SK-N-SH (cell line): ENCODE data around the gene STX3. TPM values are rescaled to one million over a fixed set of nuclear protein-coding genes. Genes with fewer than 3 reads are reported as not detected.

Experiments used
- CTCF ChIA-PET: fragments of 300-600, 350-600 bp; formaldehyde crosslinking; extraction: SDS; loops from one replicate; lab custom pipeline; 2021; lab: Yijun Ruan, JAX
- POLR2A ChIA-PET: fragments of 350-600 bp; sonication (Branson Sonifier 250); formaldehyde crosslinking; extraction: SDS; loops from one replicate; lab custom pipeline; 2020; ENCODE audit warnings: antibody characterized with exemption, inconsistent platforms; lab: Yijun Ruan, JAX
- DNase-seq: peaks from one replicate; pipeline ENCODE4 v3.0.0; 2012
- H2AFZ ChIP-seq: fragments of 200-600 bp; sonication (generic); 2 replicates; pipeline ENCODE4 v1.8.1; 2016; ENCODE audit warnings: antibody characterized with exemption, mild to moderate bottlenecking, low read depth
- H3F3A ChIP-seq: fragments of 200-600 bp; sonication (generic); replicated peaks from 2 replicates; pipeline ENCODE3; 2016; ENCODE audit warnings: antibody characterized with exemption, mild to moderate bottlenecking; ENCODE audit not compliant: insufficient read depth
- H3K27ac ChIP-seq, 2 experiments: fragments of 200-500 bp in 1 of 2; fragments of 200-600 bp in 1 of 2; sonication (Bioruptor generic) in 1 of 2; sonication (generic), shearing (Covaris generic) in 1 of 2; 2 replicates each; pipeline versions ENCODE4 v1.5.1 to v1.6.1; 2014 to 2016; ENCODE audit warnings: low read depth in 2 of 2, inconsistent platforms in 1 of 2, low read length in 1 of 2, mild to moderate bottlenecking in 1 of 2, mixed read lengths in 1 of 2
- H3K27me3 ChIP-seq: fragments of 200-600 bp; sonication (generic), shearing (Covaris generic); 2 replicates; pipeline ENCODE4 v1.6.1; 2016; ENCODE audit warnings: mixed run types; ENCODE audit not compliant: insufficient read depth
- H3K36me3 ChIP-seq, 2 experiments: fragments of 200-500 bp in 1 of 2; fragments of 200-600 bp in 1 of 2; sonication (Bioruptor generic) in 1 of 2; sonication (generic) in 1 of 2; replicated peaks in 1 of 2; 2 replicates each; pipeline versions ENCODE3 to v1.5.1; 2014 to 2016; ENCODE audit warnings: low read length in 1 of 2, mild to moderate bottlenecking in 1 of 2; ENCODE audit not compliant: insufficient read depth in 2 of 2, control insufficient read depth in 1 of 2
- H3K4me1 ChIP-seq, 2 experiments: fragments of 200-500 bp in 1 of 2; fragments of 200-600 bp in 1 of 2; sonication (Bioruptor generic) in 1 of 2; sonication (generic), shearing (Covaris generic) in 1 of 2; 2 replicates each; pipeline versions ENCODE4 v1.5.1 to v1.6.1; 2014 to 2016; ENCODE audit warnings: low read depth in 1 of 2, low read length in 1 of 2, mixed run types in 1 of 2; ENCODE audit not compliant: insufficient read depth in 2 of 2, control insufficient read depth in 1 of 2
- H3K4me2 ChIP-seq: fragments of 200-600 bp; sonication (generic), shearing (Covaris generic); 2 replicates; pipeline ENCODE4 v1.6.1; 2017; ENCODE audit warnings: mixed run types
- H3K4me3 ChIP-seq, 2 experiments: fragments of 200-500 bp in 1 of 2; fragments of 200-600 bp in 1 of 2; sonication (Bioruptor generic) in 1 of 2; sonication (generic), shearing (Covaris generic) in 1 of 2; 2 replicates each; pipeline versions ENCODE4 v1.5.1 to v1.8.1; 2014 to 2016; ENCODE audit warnings: low read depth in 2 of 2, inconsistent platforms in 1 of 2, low read length in 1 of 2, mild to moderate bottlenecking in 1 of 2, mixed read lengths in 1 of 2, moderate library complexity in 1 of 2
- H3K79me2 ChIP-seq: fragments of 200-600 bp; sonication (generic); 2 replicates; pipeline ENCODE4 v1.8.1; 2017; ENCODE audit warnings: mild to moderate bottlenecking; ENCODE audit not compliant: insufficient read depth
- H3K9ac ChIP-seq: fragments of 200-600 bp; sonication (generic); 2 replicates; pipeline ENCODE4 v1.6.1; 2017; ENCODE audit warnings: mixed run types
- H3K9me2 ChIP-seq: fragments of 200-600 bp; sonication (generic); 2 replicates; pipeline ENCODE4 v1.6.1; 2017; ENCODE audit warnings: mixed run types
- H3K9me3 ChIP-seq: fragments of 200-600 bp; sonication (generic); 2 replicates; pipeline ENCODE4 v1.6.1; 2017; ENCODE audit warnings: mixed run types, mild to moderate bottlenecking, moderate library complexity
- H4K20me1 ChIP-seq: fragments of 200-600 bp; sonication (generic); 2 replicates; pipeline ENCODE4 v1.6.1; 2017; ENCODE audit warnings: mild to moderate bottlenecking, mixed run types; ENCODE audit not compliant: insufficient read depth
- CTCF ChIP-seq: fragments of 200-600 bp; sonication (generic); IDR thresholded peaks from 2 replicates; pipeline ENCODE4 v1.6.1; 2017; ENCODE audit warnings: antibody characterized with exemption, mild to moderate bottlenecking, moderate library complexity
- ELF1 ChIP-seq: IDR thresholded peaks from 2 replicates; pipeline ENCODE4 v1.4.0; 2012
- GATA2 ChIP-seq: sonication (generic); formaldehyde crosslinking; IDR thresholded peaks from 2 replicates; pipeline ENCODE4 v1.5.0; 2020; ENCODE audit warnings: mild to moderate bottlenecking, missing genetic modification reagents
- MXI1 ChIP-seq: IDR thresholded peaks from 2 replicates; pipeline ENCODE4 v1.6.1; 2012; ENCODE audit warnings: mild to moderate bottlenecking, low read depth, low read length, improper control_type of control experiment
- NRF1 ChIP-seq: IDR thresholded peaks from 2 replicates; pipeline ENCODE4 v1.6.1; 2012; ENCODE audit warnings: low read depth, mild to moderate bottlenecking, low read length
- RAD21 ChIP-seq: IDR thresholded peaks from 2 replicates; pipeline ENCODE4 v1.6.1; 2012; ENCODE audit warnings: mild to moderate bottlenecking, low read length
- RXRA ChIP-seq: IDR thresholded peaks from 2 replicates; pipeline ENCODE4 v1.4.0; 2012; ENCODE audit warnings: low read depth, mild to moderate bottlenecking, borderline replicate concordance
- SMC3 ChIP-seq: IDR thresholded peaks from 2 replicates; pipeline ENCODE4 v1.6.1; 2012; ENCODE audit warnings: low read depth, low read length, improper control_type of control experiment
- TAF1 ChIP-seq: IDR thresholded peaks from 2 replicates; pipeline ENCODE4 v1.6.1; 2012; ENCODE audit warnings: low read depth, mild to moderate bottlenecking, low read length, moderate library complexity, borderline replicate concordance
- TCF12 ChIP-seq: IDR thresholded peaks from 2 replicates; pipeline ENCODE4 v1.4.0; 2012
- TEAD4 ChIP-seq: IDR thresholded peaks from 2 replicates; pipeline ENCODE4 v1.4.0; 2012; ENCODE audit warnings: mild to moderate bottlenecking, borderline replicate concordance; ENCODE audit not compliant: insufficient read depth
- YY1 ChIP-seq: IDR thresholded peaks from 2 replicates; pipeline ENCODE4 v1.4.0; 2012; ENCODE audit warnings: low read depth, mild to moderate bottlenecking
- WGBS: methylation state at CpG from one replicate; pipeline ENCODE4 v1.1.6; 2017; ENCODE audit warnings: low lambda C conversion rate; 5-methylcytosine and 5-hydroxymethylcytosine counted together
- polyA plus RNA-seq, 3 experiments: library from polyadenylated mRNA; depleted of rRNA; stranded (reverse); fragments of >200 nt; gene quantifications; 2 replicates each; pipeline ENCODE4 v1.2.3, GENCODE V29; 2012
- TF ChIP-seq, protein P1 (sequence below): IDR thresholded peaks from 2 replicates; pipeline ENCODE4 v1.4.0; 2012; ENCODE audit warnings: low read depth
- TF ChIP-seq, protein P2 (sequence below): IDR thresholded peaks from 2 replicates; pipeline ENCODE4 v1.4.0; 2012; ENCODE audit warnings: low read depth, borderline replicate concordance
- TF ChIP-seq, protein P3 (sequence below): IDR thresholded peaks from 2 replicates; pipeline ENCODE4; 2012

STX3 gene
- polyA plus RNA-seq, 1 of the 3 experiments (the other 2 are of a cell fraction) = 21.4 TPM

DNA sequence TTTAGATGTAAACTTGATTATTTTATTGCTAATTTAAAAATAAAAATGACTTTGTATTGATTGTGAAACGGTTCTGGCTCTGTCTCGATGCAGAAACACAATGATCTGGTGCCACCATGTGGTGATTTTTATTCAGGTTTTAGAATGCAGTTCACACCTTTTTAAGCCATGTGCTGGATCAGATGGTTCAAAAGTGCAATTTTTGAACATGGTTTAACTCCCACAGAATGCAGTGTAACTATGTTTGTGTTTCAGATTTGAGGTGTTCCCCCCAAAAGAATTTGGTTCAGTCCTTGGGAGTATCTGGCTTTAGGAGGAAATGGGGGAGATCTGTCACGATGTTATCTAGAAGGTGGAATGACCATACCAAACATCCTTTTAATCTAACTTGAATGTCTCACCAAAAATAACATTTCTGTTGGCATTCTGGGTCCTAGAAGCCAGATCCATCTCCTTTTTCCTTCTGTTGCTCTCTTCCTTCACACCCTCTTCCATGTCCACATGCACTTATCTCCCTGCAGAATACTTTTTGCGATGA, 47.5 kb downstream of the STX3 start:
- no peak overlapping the region for H3K4me2 ChIP-seq
- CTCF ChIA-PET = interaction anchor here (1.0 to 7.2 kb wide), 7 partner anchors 9 to 194 kb away, joined by 3 to 88 read pairs (median 5); partner anchors contain the start of gene STX3
- peaks cover 50 to 59% of the 10 kb centered on the region in 2 experiments for H3K36me3 ChIP-seq
- TF ChIP-seq, protein P1, sequence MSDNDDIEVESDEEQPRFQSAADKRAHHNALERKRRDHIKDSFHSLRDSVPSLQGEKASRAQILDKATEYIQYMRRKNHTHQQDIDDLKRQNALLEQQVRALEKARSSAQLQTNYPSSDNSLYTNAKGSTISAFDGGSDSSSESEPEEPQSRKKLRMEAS = peak; percentile 89
- peak; percentile 52 for TF ChIP-seq SMC3
- TF ChIP-seq, protein P2, sequence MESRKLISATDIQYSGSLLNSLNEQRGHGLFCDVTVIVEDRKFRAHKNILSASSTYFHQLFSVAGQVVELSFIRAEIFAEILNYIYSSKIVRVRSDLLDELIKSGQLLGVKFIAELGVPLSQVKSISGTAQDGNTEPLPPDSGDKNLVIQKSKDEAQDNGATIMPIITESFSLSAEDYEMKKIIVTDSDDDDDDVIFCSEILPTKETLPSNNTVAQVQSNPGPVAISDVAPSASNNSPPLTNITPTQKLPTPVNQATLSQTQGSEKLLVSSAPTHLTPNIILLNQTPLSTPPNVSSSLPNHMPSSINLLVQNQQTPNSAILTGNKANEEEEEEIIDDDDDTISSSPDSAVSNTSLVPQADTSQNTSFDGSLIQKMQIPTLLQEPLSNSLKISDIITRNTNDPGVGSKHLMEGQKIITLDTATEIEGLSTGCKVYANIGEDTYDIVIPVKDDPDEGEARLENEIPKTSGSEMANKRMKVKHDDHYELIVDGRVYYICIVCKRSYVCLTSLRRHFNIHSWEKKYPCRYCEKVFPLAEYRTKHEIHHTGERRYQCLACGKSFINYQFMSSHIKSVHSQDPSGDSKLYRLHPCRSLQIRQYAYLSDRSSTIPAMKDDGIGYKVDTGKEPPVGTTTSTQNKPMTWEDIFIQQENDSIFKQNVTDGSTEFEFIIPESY = no peak
- no peak for TF ChIP-seq RXRA
- TF ChIP-seq RAD21 = peak; percentile 85
- TF ChIP-seq CTCF = peak; percentile 81
- TF ChIP-seq TCF12 = no peak
- TF ChIP-seq, all 33 proteins: peak for 4
- no peaks in the 10 kb centered on the region for H4K20me1 ChIP-seq
- 52% methylated on average over 4 of the region's 4 CpGs for WGBS
- H2AFZ ChIP-seq = no peak overlapping the region
- H3K4me1 ChIP-seq = no peaks in the 10 kb centered on the region
- no peak overlapping the region for H3K9ac ChIP-seq
- POLR2A ChIA-PET = no interaction called here
- peaks cover 20% of the 10 kb centered on the region for H3F3A ChIP-seq
- no peaks in the 10 kb centered on the region for H3K9me2 ChIP-seq
- H3K27me3 ChIP-seq = no peaks in the 10 kb centered on the region
- H3K9me3 ChIP-seq = no peaks in the 10 kb centered on the region
- no peak overlapping the region for H3K4me3 ChIP-seq
- H3K79me2 ChIP-seq = no peaks in the 10 kb centered on the region
- peak; percentile 42 for DNase-seq
- H3K27ac ChIP-seq = no peak overlapping the region

GRCh38 chr11:59804061-59804460, 48.9 kb downstream of the STX3 start:
- Histone ChIP-seq H3K9me3 (no peaks in the 10 kb centered on the region), H3K4me1 (no peaks in the 10 kb centered on the region; a peak in 1 of 4 replicates), H3K27me3 (no peaks in the 10 kb centered on the region), H3K4me2 (no peak overlapping the region), H3K27ac (no peak overlapping the region), H2AFZ (no peak overlapping the region), H3K79me2 (peaks cover 8% of the 10 kb centered on the region; the same call in 1 of the 2 replicates), H4K20me1 (no peaks in the 10 kb centered on the region), H3F3A (peaks cover 32% of the 10 kb centered on the region), H3K4me3 (no peak overlapping the region), H3K9me2 (no peaks in the 10 kb centered on the region), H3K9ac (no peak overlapping the region), H3K36me3 (peaks cover 53 to 67% of the 10 kb centered on the region in 2 experiments)
- no peak for TF ChIP-seq ELF1
- TF ChIP-seq NRF1 = no peak
- no peak for TF ChIP-seq GATA2 (CRISPR knock-in tag)
- TF ChIP-seq MXI1 = no peak
- TF ChIP-seq YY1 = no peak
- TF ChIP-seq, protein P3, sequence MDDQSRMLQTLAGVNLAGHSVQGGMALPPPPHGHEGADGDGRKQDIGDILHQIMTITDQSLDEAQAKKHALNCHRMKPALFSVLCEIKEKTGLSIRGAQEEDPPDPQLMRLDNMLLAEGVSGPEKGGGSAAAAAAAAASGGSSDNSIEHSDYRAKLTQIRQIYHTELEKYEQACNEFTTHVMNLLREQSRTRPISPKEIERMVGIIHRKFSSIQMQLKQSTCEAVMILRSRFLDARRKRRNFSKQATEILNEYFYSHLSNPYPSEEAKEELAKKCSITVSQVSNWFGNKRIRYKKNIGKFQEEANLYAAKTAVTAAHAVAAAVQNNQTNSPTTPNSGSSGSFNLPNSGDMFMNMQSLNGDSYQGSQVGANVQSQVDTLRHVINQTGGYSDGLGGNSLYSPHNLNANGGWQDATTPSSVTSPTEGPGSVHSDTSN = no peak
- no peak for TF ChIP-seq TEAD4
- no peak for TF ChIP-seq RAD21
- no peak for TF ChIP-seq TAF1
- WGBS = 97% methylated on average over 2 of the region's 2 CpGs
- no peak for DNase-seq
- CTCF ChIA-PET = interaction anchor here (0.8 to 7.2 kb wide), 3 partner anchors 16 to 267 kb away, joined by 3 to 88 read pairs (median 6); partner anchors contain the start of gene STX3
- POLR2A ChIA-PET = no interaction called here
